22Rv1 (cell line): ENCODE results near the gene ERMN.
"Not testable (repeated sequence)": the region's sequence is repeated elsewhere in the genome, so short reads cannot be mapped to it uniquely, and the experiment has no call there.

Experiments
- CTCF ChIP-seq: fragments of 450-650 bp; IDR thresholded peaks from 2 replicates; pipeline ENCODE4 v1.5.1; 2017; ENCODE audit warnings: mild to moderate bottlenecking
- ZFX ChIP-seq: fragments of 450-650 bp; IDR thresholded peaks from 2 replicates; pipeline ENCODE4 v1.6.1; 2017; ENCODE audit warnings: antibody characterized with exemption, borderline replicate concordance

DNA sequence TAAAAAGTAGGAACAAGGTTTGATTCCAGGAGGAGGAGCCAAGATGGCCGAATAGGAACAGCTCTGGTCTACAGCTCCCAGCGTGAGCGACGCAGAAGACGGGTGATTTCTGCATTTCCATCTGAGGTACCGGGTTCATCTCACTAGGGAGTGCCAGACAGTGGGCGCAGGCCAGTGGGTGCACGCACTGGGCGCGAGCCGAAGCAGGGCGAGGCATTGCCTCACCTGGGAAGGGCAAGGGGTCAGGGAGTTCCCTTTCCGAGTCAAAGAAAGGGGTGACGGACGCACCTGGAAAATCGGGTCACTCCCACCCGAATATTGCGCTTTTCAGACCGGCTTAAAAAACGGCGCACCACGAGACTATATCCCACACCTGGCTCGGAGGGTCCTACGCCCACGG is 42.9 kb upstream of the ERMN start:
- TF ChIP-seq CTCF, ZFX: not testable (repeated sequence)
